Vagina (tissue), 2 donors: ENCODE results near the gene HDC. TPM values are rescaled to one million over a fixed set of nuclear protein-coding genes. Genes with fewer than 3 reads are reported as not detected.

Experiments
- DNase-seq, 2 donors: peaks; one replicate each; pipeline ENCODE4 v3.0.0-alpha.2; 2017; ENCODE audit errors: extremely low spot score in 2 of 2
- H3K27ac ChIP-seq: fragments of 200-600 bp; sonication (generic); one replicate; pipeline ENCODE4 v1.5.1; 2019
- H3K27me3 ChIP-seq: fragments of 200-600 bp; sonication (generic); one replicate; pipeline ENCODE4 v1.5.1; 2019
- H3K36me3 ChIP-seq, 2 donors: fragments of 200-600 bp; sonication (generic); one replicate each; pipeline ENCODE4 v1.5.1; 2017 to 2019
- H3K4me1 ChIP-seq: fragments of 200-600 bp; sonication (generic); one replicate; pipeline ENCODE4 v1.5.1; 2019
- H3K4me3 ChIP-seq, 2 donors: fragments of 200-600 bp; sonication (generic); 1 replicate in 1 of 2; 2 replicates in 1 of 2; pipeline ENCODE4 v1.5.1; 2016 to 2019
- H3K9me3 ChIP-seq: fragments of 200-600 bp; sonication (generic); one replicate; pipeline ENCODE4 v1.5.1; 2019
- POLR2A ChIP-seq, 2 donors: fragments of 450-650 bp; IDR thresholded peaks; one replicate each; pipeline ENCODE4 v1.6.1; 2017; ENCODE audit warnings: antibody characterized with exemption in 2 of 2, mild to moderate bottlenecking in 2 of 2, moderate library complexity in 2 of 2
- POLR2AphosphoS5 ChIP-seq, 2 donors: sonication (generic); formaldehyde crosslinking; IDR thresholded peaks; one replicate each; pipeline ENCODE4 v1.9.0; 2017; ENCODE audit warnings: antibody characterized with exemption in 2 of 2, mild to moderate bottlenecking in 2 of 2, low read depth in 1 of 2; ENCODE audit not compliant: insufficient read depth in 1 of 2
- intact Hi-C: fragments of 100-400 bp; cut with DNase I; formaldehyde crosslinking; loops from one replicate; pipeline ENCODE4 v1.15.1; 2023
- total RNA-seq: library from RNA; depleted of rRNA; stranded (reverse); fragments of >200 nt; gene quantifications from one replicate; pipeline ENCODE4 v1.2.3, GENCODE V29; 2016
- TF ChIP-seq, protein P1 (sequence below), 3 experiments: fragments of 450-650 bp in 2 of 3; fragments of 200-600 bp in 1 of 3; sonication (generic) in 1 of 3; IDR thresholded peaks; one replicate each; pipeline ENCODE4 v1.5.1; 2017 to 2019; ENCODE audit warnings: antibody characterized with exemption in 3 of 3, mild to moderate bottlenecking in 2 of 3, moderate library complexity in 2 of 3

Gene HDC
- total RNA-seq, 1 donor from 2014 or later = 0.49 TPM

DNA sequence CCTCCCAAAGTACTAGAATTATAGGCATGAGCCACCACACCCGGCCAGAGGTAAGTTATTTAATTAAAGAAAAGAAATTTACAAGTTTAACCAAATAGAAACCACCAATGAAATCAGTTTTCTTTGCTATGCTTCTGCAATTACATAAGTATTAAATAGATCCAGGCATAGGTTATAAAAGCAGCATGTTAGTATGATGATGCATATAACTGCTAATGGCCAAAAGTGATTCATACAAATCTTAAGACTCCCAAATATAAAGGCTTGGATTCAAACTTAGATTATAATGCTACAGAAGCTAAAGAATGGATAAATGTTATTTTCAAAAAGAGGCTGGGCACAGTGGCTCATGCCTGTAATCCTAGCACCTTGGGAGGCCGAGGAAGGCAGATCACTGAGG lies 32.8 kb upstream of the HDC start:
- DNase-seq = no peak
- peaks cover 0 to 10% of the 10 kb centered on the region in 2 donors for H3K36me3 ChIP-seq
- no peak for TF ChIP-seq POLR2A (IDR thresholded peaks at IDR 0.05)
- TF ChIP-seq POLR2AphosphoS5 (IDR thresholded peaks at IDR 0.05; ENCODE audit: insufficient read depth in 1 of 2, low read depth in 1 of 2) = no peak
- TF ChIP-seq, protein P1, sequence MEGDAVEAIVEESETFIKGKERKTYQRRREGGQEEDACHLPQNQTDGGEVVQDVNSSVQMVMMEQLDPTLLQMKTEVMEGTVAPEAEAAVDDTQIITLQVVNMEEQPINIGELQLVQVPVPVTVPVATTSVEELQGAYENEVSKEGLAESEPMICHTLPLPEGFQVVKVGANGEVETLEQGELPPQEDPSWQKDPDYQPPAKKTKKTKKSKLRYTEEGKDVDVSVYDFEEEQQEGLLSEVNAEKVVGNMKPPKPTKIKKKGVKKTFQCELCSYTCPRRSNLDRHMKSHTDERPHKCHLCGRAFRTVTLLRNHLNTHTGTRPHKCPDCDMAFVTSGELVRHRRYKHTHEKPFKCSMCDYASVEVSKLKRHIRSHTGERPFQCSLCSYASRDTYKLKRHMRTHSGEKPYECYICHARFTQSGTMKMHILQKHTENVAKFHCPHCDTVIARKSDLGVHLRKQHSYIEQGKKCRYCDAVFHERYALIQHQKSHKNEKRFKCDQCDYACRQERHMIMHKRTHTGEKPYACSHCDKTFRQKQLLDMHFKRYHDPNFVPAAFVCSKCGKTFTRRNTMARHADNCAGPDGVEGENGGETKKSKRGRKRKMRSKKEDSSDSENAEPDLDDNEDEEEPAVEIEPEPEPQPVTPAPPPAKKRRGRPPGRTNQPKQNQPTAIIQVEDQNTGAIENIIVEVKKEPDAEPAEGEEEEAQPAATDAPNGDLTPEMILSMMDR (IDR thresholded peaks at IDR 0.05) = no peak
- intact Hi-C loops = no loop called here
- no peaks in the 10 kb centered on the region for H3K9me3 ChIP-seq
- H3K4me3 ChIP-seq = no peak overlapping the region
- no peaks in the 10 kb centered on the region for H3K4me1 ChIP-seq
- H3K27ac ChIP-seq = no peak overlapping the region
- H3K27me3 ChIP-seq = no peaks in the 10 kb centered on the region

DNA sequence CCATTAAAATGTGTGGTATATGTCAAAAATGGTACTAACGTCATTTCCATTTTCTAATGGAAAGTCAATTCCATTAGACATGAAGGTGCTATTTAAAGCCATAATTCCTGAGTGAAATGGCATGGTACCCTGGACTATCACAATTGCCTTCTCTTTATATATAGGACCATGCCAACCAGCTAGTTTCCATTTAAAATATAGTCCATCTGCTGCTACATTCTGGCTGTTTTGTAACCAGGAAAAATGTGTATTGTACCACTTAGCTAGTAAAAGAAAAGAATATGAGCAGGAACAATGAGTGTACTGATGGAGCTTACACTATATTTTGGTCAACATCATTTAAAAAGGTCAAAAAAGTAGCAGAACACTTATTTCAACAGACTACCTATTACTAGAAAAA lies 30.4 kb upstream of the HDC start:
- H3K9me3 ChIP-seq = no peaks in the 10 kb centered on the region
- no peaks in the 10 kb centered on the region for H3K4me1 ChIP-seq
- TF ChIP-seq POLR2AphosphoS5 (IDR thresholded peaks at IDR 0.05; ENCODE audit: insufficient read depth in 1 of 2, low read depth in 1 of 2) = no peak
- TF ChIP-seq POLR2A (IDR thresholded peaks at IDR 0.05) = no peak
- TF ChIP-seq, protein P1 (IDR thresholded peaks at IDR 0.05) = no peak
- no peak overlapping the region for H3K27ac ChIP-seq
- intact Hi-C loops = no loop called here
- H3K27me3 ChIP-seq = no peaks in the 10 kb centered on the region
- no peak for DNase-seq
- H3K36me3 ChIP-seq = peaks cover 0 to 9% of the 10 kb centered on the region in 2 donors
- no peak overlapping the region for H3K4me3 ChIP-seq

DNA sequence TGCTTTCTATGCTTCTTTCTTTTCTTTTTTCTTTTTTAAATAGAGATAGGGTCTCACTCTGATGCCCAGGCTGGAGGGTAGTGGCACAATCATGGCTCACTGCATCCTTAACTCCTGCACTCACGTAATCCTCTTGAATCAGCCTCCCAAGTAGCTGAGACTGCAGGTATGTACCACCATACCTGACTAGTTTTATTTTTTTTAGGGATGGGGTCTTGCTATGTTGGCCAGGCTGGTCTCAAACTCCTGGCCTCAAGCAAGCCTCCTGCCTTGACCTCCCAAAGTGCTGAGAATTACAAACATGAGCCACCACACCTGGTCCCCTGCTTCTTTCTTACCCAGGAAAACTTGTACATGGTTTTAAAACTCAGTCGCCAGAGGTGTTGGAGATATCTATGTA lies 24.2 kb upstream of the HDC start:
- intact Hi-C loops = no loop called here
- TF ChIP-seq POLR2A (IDR thresholded peaks at IDR 0.05) = no peak
- peaks cover 0 to 4% of the 10 kb centered on the region in 2 donors for H3K36me3 ChIP-seq

DNA sequence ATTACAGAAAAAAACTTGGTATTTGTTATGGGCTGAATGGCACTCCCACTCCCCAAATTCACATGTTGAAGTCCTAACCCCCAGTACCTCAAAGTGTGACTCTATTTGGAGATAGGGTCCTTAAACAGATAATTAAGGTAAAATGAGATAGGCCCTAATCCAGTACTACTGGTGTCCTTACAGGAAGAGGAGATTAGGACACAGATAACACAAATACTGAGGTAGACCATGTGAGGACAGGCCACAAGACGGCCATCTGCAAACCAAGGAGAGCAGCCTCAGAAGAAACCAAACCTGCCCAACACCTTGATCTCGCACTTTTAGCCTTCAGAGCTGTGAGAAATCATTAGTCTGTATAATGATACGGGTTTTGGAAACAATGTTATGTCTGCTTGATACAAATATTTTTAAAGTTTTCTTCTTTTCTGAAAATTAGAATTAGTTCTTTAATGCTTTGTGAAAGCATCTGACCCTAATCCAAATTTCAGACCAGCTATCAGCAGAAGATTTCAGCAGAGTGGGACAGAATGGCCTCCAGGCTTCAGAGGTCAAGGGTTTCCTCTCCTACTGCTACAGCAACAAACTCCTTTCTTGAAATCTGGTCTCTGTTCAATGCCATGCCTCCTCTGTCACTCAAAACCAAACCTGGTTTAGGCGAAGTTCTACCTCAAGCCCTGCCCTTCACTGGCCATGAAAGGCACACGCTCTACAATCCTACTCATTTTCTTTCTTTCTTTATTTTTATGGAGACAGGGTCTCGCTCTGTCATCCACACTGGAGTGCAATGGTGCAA lies 22.0 kb upstream of the HDC start:
- no peak overlapping the region for H3K27ac ChIP-seq
- DNase-seq = no peak
- peaks cover 0 to 9% of the 10 kb centered on the region in 2 donors for H3K36me3 ChIP-seq
- TF ChIP-seq, protein P1 (IDR thresholded peaks at IDR 0.05) = no peak
- TF ChIP-seq POLR2AphosphoS5 (IDR thresholded peaks at IDR 0.05; ENCODE audit: insufficient read depth in 1 of 2, low read depth in 1 of 2) = no peak
- TF ChIP-seq POLR2A (IDR thresholded peaks at IDR 0.05) = no peak
- H3K9me3 ChIP-seq = no peaks in the 10 kb centered on the region
- intact Hi-C loops = no loop called here
- H3K4me3 ChIP-seq = no peak overlapping the region
- H3K4me1 ChIP-seq = no peaks in the 10 kb centered on the region
- no peaks in the 10 kb centered on the region for H3K27me3 ChIP-seq

More for the DNA sequence above, 24.2 kb upstream of the HDC start:
- Histone ChIP-seq H3K27me3 (no peaks in the 10 kb centered on the region), H3K9me3 (no peaks in the 10 kb centered on the region), H3K27ac (no peak overlapping the region), H3K4me3 (no peak overlapping the region), H3K4me1 (no peaks in the 10 kb centered on the region)
- no peak for DNase-seq

DNA sequence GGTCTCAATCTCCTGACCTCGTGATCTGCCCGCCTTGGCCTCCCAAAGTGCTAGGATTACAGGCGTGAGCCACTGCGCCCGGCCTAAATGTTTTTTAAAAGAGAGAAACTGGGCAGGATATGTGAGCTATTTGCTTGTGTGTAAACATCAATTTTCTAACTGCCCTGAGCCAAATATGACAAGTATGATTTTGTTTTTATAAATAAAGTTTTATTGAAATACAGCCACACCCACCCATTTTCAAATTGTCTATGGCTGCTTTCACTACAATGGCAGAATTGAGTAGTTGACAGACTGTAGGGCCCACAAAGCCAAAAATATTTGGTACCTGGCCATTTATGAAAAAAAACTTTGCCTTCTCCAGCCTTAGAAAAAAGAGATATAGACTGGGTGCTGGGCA lies 15.9 kb upstream of the HDC start:
- no peaks in the 10 kb centered on the region for H3K27me3 ChIP-seq
- peaks cover 0 to 9% of the 10 kb centered on the region in 2 donors for H3K36me3 ChIP-seq
- no peak overlapping the region for H3K4me3 ChIP-seq
- no peaks in the 10 kb centered on the region for H3K9me3 ChIP-seq
- no peaks in the 10 kb centered on the region for H3K4me1 ChIP-seq
- TF ChIP-seq, protein P1 (IDR thresholded peaks at IDR 0.05) = no peak
- no peak for TF ChIP-seq POLR2A (IDR thresholded peaks at IDR 0.05)
- TF ChIP-seq POLR2AphosphoS5 (IDR thresholded peaks at IDR 0.05; ENCODE audit: insufficient read depth in 1 of 2, low read depth in 1 of 2) = no peak
- DNase-seq = no peak
- intact Hi-C loops = no loop called here
- H3K27ac ChIP-seq = no peak overlapping the region
